Iris pigment epithelial cell (primary cell): ENCODE measurements around the gene ANKRD40CL.
"Not testable (repeated sequence)": the region's sequence is repeated elsewhere in the genome, so short reads cannot be mapped to it uniquely, and the experiment has no call there.

Experiments
- DNase-seq: peaks from one replicate; pipeline ENCODE4 v3.0.0-alpha.2; 2011; ENCODE audit warnings: low read depth

Gene ANKRD40CL, protein sequence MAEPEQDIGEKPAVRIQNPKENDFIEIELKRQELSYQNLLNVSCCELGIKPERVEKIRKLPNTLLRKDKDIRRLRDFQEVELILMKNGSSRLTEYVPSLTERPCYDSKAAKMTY

DNA sequence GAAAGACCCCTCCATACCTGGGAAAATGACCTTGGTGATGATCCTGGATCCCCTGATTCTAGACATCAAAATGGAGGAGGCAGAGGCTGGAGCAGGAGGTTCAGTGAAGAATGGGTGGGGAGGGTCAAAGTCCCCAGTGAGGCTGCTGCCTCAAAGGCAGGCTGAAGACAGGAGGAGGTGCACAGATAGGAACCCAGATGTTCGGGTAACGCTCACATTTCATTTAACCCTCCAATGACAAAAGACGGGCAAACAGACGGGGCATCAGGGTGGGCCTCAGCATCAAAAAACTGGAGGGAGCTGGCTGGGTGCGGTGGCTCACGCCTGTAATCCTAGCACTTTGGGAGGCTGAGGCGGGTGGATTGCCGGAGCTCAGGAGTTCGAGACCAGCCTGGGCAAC is at the start of gene ANKRD40CL:
Gene ANKRD40CL, minus strand, starts transcription at position 73 of the 400 bp plus-strand sequence. CDS start 605 bp downstream, outside the sequence.
- DNase-seq = no peak

DNA sequence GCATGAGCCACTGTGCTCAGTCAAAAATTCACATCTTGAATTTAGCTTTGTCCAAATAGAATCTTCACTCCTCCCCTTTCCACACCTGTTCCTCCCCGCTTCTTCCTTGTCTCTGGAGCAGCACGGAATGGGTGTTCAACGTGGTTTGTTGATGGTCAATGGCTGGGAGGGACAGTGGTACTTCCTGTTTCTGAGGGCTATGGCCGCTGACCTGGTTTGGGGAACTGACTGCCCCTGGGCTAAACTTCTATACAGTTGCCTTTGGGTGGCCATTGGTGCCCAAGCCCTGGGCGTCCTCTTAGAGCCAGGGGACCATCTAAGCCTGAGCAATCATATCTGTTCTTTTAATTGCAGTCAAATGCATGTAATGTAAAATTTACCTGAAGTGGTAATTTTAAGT is 49.0 kb upstream of the ANKRD40CL start:
- no peak for DNase-seq

DNA sequence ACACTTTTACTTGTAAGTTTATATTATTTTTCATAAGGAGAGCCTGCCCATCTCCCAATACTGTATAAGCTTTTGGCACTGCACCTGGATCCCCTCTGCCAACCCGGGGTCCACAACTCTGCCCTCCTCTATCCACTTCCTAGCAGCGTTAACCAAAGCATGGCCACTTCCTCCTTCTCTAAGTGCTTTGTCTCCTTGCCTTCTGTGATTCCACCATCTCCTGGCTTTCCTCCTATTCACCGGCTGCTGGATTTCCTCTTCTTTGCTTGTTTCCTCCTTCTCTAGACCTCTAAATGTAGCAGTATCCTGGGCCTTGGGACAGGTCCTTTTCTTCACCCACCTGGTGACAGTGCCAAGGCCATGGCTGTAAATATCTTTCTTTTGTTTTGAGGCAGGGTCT is 48.1 kb upstream of the ANKRD40CL start:
- no peak for DNase-seq

DNA sequence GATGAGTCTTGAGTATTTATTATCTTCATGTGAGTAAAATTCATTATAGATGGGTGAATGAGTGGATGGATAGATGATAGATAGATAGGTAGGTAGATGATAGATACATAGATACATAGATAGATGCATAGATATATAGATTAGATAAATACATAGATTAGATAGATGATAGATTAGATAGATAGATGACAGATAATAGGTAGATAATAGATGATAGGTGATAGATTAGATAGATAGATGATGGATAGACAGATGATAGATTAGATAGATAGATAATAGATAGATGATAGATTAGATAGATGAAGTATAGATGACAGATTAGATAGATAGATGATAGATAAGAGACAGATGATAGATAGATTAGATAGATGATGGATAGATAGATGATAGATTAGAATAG is 46.3 kb upstream of the ANKRD40CL start:
- DNase-seq = no peak

DNA sequence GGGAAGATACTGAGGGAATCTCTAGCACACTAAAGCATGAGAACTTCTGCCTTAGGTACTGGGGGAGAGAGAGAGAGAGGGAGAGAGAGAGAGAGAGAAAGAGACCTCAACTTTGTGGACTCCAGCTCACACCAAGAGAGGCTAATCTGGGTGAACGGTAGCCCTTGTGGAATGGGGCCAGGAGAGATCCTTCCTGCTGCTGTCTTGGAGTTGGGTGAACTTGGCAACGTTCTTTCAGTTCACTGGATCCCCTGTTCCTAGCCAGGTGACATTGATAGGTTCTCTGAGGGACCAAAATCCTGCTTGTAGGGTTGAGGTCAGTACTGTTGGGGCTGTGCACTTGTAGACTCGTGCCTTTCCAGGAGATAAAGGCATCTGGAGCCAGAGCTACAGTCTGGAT is 41.6 kb upstream of the ANKRD40CL start:
- no peak for DNase-seq

DNA sequence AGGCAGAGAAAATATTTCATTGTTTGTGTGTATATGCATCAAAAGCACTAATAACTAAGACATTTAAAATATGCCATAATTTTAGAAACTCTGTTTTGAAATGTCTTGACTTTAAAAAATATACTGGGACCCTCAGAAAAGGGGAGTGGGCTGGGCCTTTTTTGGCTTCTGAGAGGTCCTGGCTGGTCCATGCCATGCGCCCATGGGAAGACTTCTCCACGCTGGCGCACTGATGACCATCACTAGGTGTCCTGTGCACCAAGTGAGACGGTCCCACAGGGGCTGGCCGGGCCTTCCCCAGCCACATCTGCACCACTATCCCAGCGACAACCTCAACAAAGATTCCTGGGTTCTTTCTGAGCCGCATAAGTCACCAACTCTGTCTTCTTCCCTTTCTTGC is 41.1 kb upstream of the ANKRD40CL start:
- DNase-seq = no peak

DNA sequence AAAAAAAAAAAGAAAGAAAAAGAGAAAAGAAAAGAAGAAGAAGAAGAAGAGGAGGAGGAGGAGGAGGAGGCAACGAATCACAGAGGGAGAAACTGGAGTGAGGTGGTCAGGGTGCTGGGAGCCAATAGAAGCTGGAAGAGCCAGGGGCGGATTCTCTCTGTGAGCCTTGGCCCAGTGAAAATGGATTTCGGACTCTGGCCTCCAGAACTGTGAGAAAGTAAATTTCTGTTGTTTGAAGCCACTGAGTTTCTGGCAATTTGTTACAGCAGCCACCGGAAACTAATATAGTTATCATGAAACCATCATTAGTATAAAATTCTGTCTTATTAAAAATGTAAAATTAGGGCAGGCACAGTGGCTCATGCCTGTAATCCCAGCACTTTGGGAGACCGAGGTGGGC is 40.4 kb upstream of the ANKRD40CL start:
- no peak for DNase-seq

DNA sequence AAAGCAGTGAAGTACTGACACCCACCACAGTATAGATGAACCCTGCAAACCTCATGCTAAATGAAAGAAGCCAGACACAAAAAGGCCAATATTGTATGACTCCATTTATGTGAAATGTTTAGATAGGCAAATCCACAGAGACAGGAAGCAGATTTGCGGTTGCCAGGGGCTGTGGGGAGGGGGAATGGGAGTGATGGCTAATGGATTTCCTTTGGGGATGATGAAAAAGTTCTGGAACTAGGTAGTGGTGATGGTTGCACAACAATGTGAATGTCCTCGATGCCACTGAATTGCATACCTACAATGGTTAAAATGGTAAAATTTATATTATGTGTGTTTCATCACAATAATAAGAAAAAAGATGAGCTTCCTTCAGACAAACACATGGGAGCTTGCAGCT is 39.7 kb upstream of the ANKRD40CL start:
- DNase-seq = peak; percentile 29

DNA sequence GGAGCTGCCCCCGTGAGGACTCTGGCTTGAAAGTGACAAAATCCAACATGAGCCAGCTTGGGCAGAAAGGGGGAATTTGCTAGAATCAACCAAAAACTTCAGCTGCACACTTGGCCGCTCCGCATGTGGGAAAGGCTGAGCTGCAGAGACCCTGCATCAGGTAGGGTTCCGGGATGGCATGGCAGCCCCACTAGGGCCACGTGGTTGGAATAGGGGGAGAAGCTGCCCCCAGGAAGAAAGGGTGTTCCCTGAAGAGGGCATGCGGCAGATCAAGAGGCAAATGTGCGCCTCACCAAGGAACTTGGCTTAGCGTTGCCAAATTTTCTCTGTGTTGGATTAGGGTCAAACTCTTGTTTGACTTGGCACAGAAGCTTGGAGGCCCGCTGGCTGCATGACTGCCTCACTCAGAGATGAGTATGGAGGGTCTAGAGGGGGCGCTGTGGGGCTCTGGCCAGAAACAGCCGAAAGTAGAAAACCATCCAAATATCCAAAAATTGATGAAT is 38.9 kb upstream of the ANKRD40CL start:
- DNase-seq = peak; percentile 30

DNA sequence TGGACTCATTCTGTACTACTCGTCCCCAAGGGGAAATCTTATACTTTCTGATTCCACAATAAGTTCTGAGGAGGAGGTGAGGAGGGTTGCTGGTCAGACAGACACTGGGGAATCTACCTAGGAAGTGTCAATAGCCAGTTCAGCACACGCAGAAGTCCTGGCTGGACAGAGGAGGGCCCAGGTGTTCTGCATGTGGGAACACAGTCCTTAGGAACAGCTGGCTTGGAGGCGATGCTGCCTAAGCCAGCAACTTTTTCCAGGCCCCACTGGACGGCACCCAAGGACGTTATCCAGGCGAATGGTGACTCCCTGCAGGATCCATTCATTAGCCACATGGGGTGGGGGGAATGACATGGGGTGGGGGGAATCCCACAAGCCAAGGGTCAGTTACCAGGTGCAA is 38.2 kb upstream of the ANKRD40CL start:
- DNase-seq = no peak

DNA sequence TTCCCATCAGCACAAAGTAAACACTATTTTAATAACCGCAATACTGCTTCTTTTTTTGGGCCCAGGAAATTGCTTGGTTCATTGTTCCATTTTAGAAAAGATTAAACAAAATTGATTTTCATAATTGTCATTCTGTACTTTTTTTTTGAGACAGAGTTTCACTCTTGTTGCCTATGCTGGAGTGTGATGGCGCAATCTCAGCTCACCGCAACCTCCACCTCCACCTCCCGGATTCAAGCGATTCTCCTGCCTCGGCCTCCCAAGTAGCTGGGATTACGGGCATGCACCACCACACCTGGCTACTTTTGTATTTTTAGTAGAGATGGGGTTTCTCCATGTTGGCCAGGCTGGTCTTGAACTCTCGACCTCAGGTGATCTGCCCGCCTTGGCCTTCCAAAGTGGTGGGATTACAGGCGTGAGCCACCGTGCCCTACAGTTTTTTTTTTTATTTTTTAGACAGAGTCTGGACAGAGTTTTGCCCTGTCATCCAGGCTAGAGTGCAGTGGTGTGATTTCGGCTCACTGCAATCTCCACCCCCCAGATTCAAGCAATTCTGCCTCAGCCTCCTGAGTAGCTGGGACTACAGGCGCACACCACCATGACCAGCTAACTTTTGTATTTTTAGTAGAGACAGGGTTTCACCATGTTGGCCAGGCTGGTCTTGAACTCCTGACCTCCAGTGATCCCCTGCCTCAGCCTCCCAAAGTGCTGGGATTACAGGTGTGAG is 37.6 kb upstream of the ANKRD40CL start:
- DNase-seq = not testable (repeated sequence)

DNA sequence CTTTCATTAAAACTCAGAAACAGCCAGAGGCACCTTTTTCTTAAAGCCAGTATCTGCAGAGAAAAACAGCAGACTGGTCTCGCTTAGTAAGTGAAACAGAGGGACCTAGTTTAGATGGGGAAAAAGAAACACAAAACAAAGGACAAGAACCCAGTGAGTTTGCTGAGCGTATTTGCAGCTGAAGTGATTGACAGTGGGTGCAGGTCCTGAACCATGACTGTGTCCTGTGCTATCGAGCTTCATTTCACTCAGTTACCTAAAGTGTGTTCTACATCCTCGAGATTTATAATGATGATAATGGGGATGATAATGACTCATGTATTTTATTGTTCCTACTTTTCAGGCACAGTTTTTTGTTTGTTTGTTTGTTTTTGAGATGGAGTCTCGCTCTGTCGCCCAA is 36.4 kb upstream of the ANKRD40CL start:
- DNase-seq = no peak

DNA sequence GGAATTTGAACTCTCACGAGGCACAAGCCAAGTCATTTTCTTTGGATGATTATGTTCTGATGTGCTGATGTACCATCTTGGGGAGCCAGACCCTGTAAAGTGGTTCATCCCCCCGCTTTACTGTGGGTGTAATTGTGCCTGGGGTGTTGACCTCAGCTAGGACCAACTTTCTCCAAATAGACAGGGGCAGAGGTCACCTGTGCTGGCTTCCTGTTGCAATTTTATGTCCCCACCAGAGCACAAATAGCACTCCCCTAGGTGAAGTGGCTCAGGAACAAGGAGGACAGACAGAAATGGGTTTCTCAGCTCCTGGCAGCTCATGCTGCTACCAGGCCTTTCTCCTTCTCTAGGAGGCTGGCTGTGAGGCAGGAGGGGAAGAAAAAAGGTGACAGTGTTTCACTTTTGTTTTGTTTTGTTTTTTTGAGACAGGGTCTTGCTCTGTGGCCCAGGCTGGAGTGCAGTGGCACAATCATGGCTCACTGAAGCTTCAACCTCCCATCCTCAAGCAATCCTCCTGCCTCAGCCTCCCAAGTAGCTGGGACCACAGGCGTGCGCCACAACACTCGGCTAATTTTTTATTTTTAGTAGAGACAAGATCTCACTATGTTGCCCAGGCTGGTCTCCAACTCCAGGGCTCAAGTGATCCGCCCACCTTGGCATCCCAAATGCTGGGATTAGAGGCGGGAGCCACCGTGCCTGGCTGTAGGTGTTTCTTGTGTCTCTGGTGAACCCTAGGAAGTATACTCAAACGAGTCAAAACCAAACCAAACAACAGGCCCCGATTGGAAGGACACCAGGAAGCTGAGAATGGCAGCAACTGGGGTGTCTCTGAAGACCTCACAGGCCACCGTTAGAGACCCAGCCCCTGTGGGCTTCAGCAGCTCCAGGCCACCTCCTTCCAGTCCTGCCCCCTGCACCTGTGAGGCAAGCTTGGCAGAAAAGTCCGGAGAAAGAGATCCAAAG is 35.6 kb upstream of the ANKRD40CL start:
- no peak for DNase-seq

DNA sequence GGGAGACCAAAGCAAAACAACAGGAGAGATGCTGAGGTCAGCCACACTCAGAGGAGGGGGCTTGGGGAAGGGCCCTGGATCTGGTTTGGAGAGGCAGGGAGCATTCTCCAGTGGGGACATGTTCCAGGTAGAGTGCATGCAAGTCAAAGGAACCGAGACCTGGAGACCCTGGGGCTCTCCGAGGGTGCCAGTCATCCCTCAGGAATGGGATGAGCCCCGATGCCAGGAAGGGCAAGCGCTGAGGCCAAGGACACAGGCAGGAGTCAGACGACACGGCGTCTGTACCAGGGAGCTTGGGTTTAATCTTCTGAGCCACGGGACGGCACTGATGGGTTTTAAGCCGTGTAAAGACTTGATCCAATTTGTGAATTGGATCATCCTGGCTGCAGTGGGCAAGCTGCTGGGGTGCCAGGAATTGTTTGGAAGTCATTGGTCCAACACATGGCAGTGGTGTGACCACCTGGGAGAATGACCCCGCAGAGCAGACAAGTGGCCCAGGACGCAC is 32.9 kb upstream of the ANKRD40CL start:
- DNase-seq = no peak

DNA sequence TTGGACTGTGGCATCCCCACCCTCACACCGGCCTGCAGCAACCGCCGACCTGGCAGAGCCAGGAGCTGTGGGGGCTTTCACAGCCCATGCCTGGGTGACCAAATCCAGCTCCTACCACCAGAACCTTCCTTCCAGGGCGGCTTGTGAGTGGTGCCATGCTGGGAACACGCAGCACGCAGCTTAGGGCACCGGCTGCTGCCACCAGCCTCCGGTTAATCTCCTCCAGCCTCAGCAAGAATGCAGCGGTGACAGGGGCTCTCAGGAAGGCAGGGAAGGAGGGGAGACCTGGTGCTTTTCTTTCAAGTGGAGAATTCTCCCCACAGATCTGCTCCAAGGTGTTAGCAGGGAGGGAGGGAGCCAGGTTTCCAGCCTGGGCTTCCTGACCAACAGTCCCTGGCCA is 32.3 kb upstream of the ANKRD40CL start:
- no peak for DNase-seq

DNA sequence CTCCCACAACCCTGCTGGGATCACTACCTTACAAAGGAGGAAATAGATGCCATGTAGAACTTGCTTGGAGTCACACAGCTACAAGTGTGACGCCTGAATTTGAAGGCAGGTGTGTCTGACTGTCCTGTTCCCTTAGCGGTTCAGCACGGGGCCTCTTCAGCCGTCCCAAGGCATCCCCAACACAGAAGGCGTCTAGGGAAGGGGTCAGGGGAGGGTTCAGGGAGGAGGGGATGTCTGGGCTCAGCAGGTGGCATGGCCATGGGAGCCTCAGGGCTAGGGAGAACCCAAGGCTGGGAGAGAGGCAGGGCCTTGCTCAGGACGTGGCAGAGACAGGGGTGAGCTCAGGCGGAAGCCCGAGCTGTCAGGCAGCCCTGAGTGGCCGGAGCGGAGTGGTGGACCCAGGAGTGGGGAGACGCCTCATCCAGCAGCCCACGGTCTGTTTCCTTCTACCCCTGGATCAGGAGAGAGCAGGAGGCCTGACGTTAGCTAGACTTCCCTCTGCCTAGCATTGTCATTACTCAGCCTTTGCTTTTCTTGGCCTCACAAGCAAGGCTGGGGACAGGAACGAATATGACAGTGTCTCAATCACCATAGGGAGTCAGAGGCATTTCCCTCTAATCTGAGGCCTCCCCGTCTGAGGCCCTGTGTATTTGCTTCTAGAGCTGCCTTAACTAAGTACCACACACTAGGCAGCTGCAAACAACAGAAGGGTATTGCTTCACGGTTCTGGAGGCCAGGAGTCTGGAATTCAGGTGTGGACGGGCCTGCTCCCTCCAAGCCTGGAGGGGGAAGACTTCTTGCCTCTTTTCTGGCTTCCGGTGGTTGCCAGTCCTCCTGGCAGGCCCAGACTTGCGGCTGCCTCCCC is 31.3 kb upstream of the ANKRD40CL start:
- no peak for DNase-seq

DNA sequence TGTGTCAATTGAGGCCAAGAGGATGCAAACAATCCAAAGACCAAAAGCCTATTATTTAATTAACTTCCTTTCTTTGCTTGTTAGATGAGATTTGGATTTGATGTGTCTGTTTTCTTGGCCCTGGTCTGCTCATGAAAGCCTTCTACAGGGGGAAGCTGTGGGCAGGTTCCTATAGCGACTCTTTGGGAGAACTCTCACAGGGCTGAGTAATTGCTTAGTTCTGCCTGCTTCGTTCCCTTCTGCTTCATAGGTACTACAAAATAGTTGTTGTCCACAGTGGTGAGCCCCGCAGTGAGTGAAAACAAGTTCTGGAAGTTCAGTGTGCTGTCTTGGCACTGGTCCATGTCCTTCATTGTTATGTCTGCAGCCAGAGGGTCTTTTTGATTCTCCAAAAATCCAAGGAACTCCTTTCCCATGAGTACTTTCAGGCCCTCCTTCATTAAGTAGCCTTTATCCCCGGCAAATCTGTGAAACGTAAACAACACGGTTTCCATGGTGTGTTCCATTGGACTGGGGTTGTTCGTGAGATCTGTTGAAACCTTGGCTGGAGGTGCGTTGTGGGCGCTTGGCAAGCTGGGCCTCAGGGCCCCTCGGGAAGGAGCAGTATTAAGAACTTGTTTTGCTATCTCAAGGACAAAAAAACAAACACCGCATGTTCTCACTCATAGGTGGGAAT is 30.0 kb upstream of the ANKRD40CL start:
- DNase-seq = peak; percentile 31

DNA sequence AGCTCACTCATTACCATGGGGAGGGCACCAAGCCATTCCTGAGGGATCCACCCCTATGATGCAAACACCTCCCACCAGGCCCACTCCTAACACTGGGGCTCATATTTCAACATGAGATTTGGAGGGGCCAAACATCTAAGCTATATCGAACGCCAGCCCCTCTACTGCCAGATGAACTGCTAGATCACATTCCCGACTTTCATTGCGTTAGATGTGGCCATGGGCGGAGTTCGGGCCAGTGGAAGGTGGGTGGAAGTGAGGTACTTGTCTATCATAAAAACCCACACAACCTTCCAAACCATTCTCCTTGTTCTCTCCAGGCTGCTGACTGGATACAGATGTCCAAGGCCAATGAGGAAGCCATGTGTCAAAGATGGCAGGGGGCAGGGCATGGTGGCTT is 27.0 kb upstream of the ANKRD40CL start:
- no peak for DNase-seq

DNA sequence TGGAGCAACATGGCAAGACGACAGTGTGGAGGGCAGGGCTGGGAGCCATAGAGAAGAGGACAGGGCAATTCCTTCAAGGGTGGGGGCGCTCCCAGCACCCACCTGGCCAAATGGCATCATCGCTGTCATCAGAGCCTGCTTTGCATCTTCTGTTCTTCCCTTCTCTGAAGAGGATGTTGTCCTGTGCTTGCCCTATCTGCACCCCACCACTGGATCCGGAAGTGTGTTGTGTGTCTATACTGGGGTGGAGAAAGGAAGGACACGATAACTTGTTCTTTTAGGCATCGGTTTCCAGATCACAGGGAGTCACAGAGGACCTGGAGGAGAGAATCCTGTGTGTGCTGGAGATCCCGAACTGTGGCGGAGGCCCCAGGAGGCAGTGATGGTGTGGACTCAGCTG is 25.7 kb upstream of the ANKRD40CL start:
- DNase-seq = no peak

DNA sequence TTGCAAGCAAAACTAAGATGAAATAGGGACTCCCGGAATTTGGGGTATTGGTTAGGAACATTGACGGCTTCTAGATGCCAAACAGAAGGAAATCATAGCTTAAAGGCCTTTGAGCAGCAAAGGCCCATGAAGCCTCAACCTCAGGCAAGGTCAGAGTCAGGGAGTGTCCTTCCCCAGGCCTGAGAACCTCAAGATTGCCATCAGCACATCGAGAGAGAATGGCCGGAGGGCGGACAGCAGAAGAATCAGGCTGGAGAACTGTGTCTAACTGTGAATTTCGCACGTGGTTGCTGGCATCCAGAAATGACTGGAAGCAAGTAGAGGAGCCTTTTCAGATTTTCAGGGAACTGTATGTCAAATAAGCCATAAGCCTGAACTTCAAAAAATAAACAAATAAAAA is 24.8 kb upstream of the ANKRD40CL start:
- DNase-seq = no peak

DNA sequence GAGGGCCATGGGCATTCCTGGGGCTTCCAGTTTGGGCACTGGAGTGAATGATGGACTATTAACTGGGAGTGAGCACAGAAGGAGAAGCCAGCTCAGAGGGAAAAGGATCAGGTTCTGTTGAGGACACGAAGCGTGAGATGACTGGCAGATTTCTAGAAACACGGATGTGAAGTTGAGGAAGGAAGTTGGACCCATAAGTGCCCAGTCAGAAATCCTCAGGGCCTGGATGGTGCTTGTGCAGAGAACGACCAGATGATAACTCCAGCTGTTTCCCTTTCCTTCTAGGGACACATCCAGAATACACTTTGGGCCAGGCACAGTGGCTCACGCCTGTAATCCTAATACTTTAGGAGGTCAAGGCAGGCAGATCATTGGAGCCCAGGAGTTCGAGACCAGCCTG is 23.3 kb upstream of the ANKRD40CL start:
- no peak for DNase-seq
